HepG2 (cell line): ENCODE measurements around the gene NLRC4. TPM values are rescaled to one million over a fixed set of nuclear protein-coding genes. Genes with fewer than 3 reads are reported as not detected.

Experiments
- ATAC-seq: fragments of 200-7000 bp; cut with Tn5 transposase; 3 replicates; pipeline ENCODE4 v1.9.1; 2020; ENCODE audit warnings: mild to moderate bottlenecking, moderate library complexity
- BruUV-seq: library from RNA; stranded (reverse); fragments of 400-500 nt; replicated peaks from 2 replicates; lab custom pipeline; 2021; lab: Mats Ljungman, UMichigan
- CTCF ChIA-PET: fragments of 300-600 bp; formaldehyde crosslinking; extraction: SDS; loops from one replicate; lab custom pipeline; 2021; ENCODE audit warnings: low total read pairs, inconsistent platforms, low intra/inter-chr PET ratio; lab: Yijun Ruan, JAX
- POLR2A ChIA-PET: fragments of 350-600 bp; sonication (Branson Sonifier 250); formaldehyde crosslinking; loops from one replicate; lab custom pipeline; 2020; ENCODE audit warnings: antibody characterized with exemption, inconsistent platforms; lab: Yijun Ruan, JAX
- DNase-seq: peaks from one replicate; pipeline ENCODE4 v3.0.0-alpha.2; 2015; ENCODE audit warnings: low spot score
- FAIRE-seq: peaks from 3 replicates; lab custom pipeline; 2011; peaks lifted over from hg19 to GRCh38; lab: Jason Lieb, UNC
- H2AFZ ChIP-seq: one replicate; pipeline ENCODE4 v1.6.1; 2011; ENCODE audit warnings: low read length, inconsistent platforms
- H3K27ac ChIP-seq: fragments of 300-600 bp; 3 replicates; pipeline ENCODE4 v1.8.0; 2011; ENCODE audit warnings: mixed run types, mild to moderate bottlenecking, mixed read lengths, low read length, inconsistent platforms; ENCODE audit not compliant: insufficient read depth; ENCODE audit errors: extremely low read length
- H3K27me3 ChIP-seq, 2 experiments: fragments of 200-600 bp in 1 of 2; 2 replicates in 1 of 2; 3 replicates in 1 of 2; pipeline versions ENCODE4 v1.6.0 to v1.8.0; 2011; ENCODE audit warnings: low read length in 2 of 2, mild to moderate bottlenecking in 2 of 2, moderate library complexity in 2 of 2, inconsistent platforms in 1 of 2; ENCODE audit not compliant: insufficient read depth in 2 of 2, control insufficient read depth in 1 of 2
- H3K36me3 ChIP-seq, 2 experiments: fragments of 200-600 bp in 1 of 2; replicated peaks in 1 of 2; 2 replicates in 1 of 2; 3 replicates in 1 of 2; pipeline versions ENCODE4 v1.5.1 to v1.8.0; 2011; ENCODE audit warnings: low read length in 2 of 2, inconsistent platforms in 1 of 2; ENCODE audit not compliant: insufficient read depth in 2 of 2, control insufficient read depth in 1 of 2
- H3K4me1 ChIP-seq: 2 replicates; pipeline ENCODE4 v1.5.1; 2012; ENCODE audit warnings: low read length, inconsistent platforms; ENCODE audit not compliant: insufficient read depth
- H3K4me2 ChIP-seq: 2 replicates; pipeline ENCODE4 v1.6.0; 2011; ENCODE audit warnings: low read depth, low read length, inconsistent platforms
- H3K4me3 ChIP-seq, 3 experiments: fragments of 200-600 bp in 1 of 3; sonication (generic), shearing (Covaris generic) in 1 of 3; replicated peaks in 1 of 3; 2 replicates each; pipeline ENCODE4 v1.5.1; 2011 to 2016; ENCODE audit warnings: low read length in 3 of 3, inconsistent platforms in 2 of 3, low read depth in 2 of 3, mild to moderate bottlenecking in 2 of 3, control low read depth in 1 of 3, mixed read lengths in 1 of 3; ENCODE audit not compliant: insufficient read depth in 1 of 3
- H3K79me2 ChIP-seq: one replicate; pipeline ENCODE4 v1.6.1; 2011; ENCODE audit warnings: low read length, inconsistent platforms; ENCODE audit not compliant: insufficient read depth
- H3K9ac ChIP-seq: 2 replicates; pipeline ENCODE4 v1.6.0; 2011; ENCODE audit warnings: mild to moderate bottlenecking, low read depth, low read length, inconsistent platforms; ENCODE audit not compliant: insufficient read depth
- H3K9me3 ChIP-seq: 2 replicates; pipeline ENCODE4 v1.5.1; 2012; ENCODE audit warnings: mild to moderate bottlenecking, low read length
- H4K20me1 ChIP-seq: 2 replicates; pipeline ENCODE4 v1.6.0; 2011; ENCODE audit warnings: inconsistent platforms, mild to moderate bottlenecking, low read length, moderate library complexity; ENCODE audit not compliant: insufficient read depth
- MAFK ChIP-seq, 2 experiments: IDR thresholded peaks in 1 of 2; conservative IDR thresholded peaks in 1 of 2; 2 replicates each; pipeline ENCODE4 v1.6.1; 2011; ENCODE audit warnings: improper control_type of control experiment in 2 of 2, low read length in 2 of 2
- RFXANK ChIP-seq: IDR thresholded peaks from 2 replicates; pipeline ENCODE4 v1.6.1; 2016
- STAG1 ChIP-seq: sonication (generic); formaldehyde crosslinking; IDR thresholded peaks from 2 replicates; pipeline ENCODE4 v1.4.0; 2020; ENCODE audit warnings: missing genetic modification reagents
- YEATS4 ChIP-seq: sonication (generic); formaldehyde crosslinking; IDR thresholded peaks from 2 replicates; pipeline ENCODE4 v1.4.0; 2020; ENCODE audit warnings: missing genetic modification reagents, borderline replicate concordance
- ZGPAT ChIP-seq: IDR thresholded peaks from 2 replicates; pipeline ENCODE4 v1.6.1; 2016; ENCODE audit warnings: mild to moderate bottlenecking
- ZNF740 ChIP-seq: sonication (generic); formaldehyde crosslinking; IDR thresholded peaks from 2 replicates; pipeline ENCODE4 v1.4.0; 2020; ENCODE audit warnings: missing genetic modification reagents
- ZNF788 ChIP-seq: sonication (generic); formaldehyde crosslinking; IDR thresholded peaks from 2 replicates; pipeline ENCODE4 v1.5.0; 2020; ENCODE audit warnings: mild to moderate bottlenecking, missing genetic modification reagents, borderline replicate concordance
- WGBS: methylation state at CpG from one replicate; pipeline ENCODE4 v1.1.6; 2017; ENCODE audit warnings: low lambda C conversion rate; 5-methylcytosine and 5-hydroxymethylcytosine counted together
- in situ Hi-C: cut with HindIII; loops from 2 replicates; pipeline ENCODE4 v1.10.0; 2017; ENCODE audit warnings: low pct_unique_long_range_greater_than_20kb; ENCODE audit not compliant: extremely low pct_ligation_motif_present
- intact Hi-C: fragments of 100-400 bp; cut with micrococcal nuclease; formaldehyde crosslinking; loops from one replicate; pipeline ENCODE4 v1.10.0; 2022; ENCODE audit not compliant: unreplicated experiment
- polyA plus RNA-seq, 8 experiments: library from polyadenylated mRNA; depleted of rRNA in 3 of 8; stranded (reverse) in 7 of 8; unstranded in 1 of 8; fragments of >200 nt; fragmentation: Illumina TruSeq in 4 of 8; extraction: Trizol in 4 of 8; gene quantifications; 2 replicates each; pipeline versions ENCODE4 v1.2.1 to v1.2.3, GENCODE V29; 2011 to 2016; ENCODE audit warnings: low read depth in 4 of 8, missing spikeins in 1 of 8, mixed read lengths in 1 of 8; ENCODE audit not compliant: insufficient read depth in 1 of 8
- total RNA-seq, 5 experiments: library from RNA; depleted of rRNA; stranded (reverse); fragments of >200 nt; fragmentation: Illumina TruSeq; extraction: Trizol; gene quantifications; 2 replicates each; pipeline ENCODE4 v1.2.3, GENCODE V29; 2016; ENCODE audit warnings: low read depth in 1 of 5
- TF ChIP-seq, protein P1 (sequence below): IDR thresholded peaks from 2 replicates; pipeline ENCODE4 v1.6.1; 2016; ENCODE audit warnings: low read depth
- TF ChIP-seq, protein P2 (sequence below): sonication (generic); formaldehyde crosslinking; IDR thresholded peaks from 2 replicates; pipeline ENCODE4 v1.4.0; 2020; ENCODE audit warnings: missing genetic modification reagents, borderline replicate concordance

The NLRC4 gene
- total and polyA plus RNA-seq, 2 of the 13 experiments (the other 11 are each of a cell fraction or from before 2014, with no cell fraction given), result 0.15 to 0.29 TPM

DNA sequence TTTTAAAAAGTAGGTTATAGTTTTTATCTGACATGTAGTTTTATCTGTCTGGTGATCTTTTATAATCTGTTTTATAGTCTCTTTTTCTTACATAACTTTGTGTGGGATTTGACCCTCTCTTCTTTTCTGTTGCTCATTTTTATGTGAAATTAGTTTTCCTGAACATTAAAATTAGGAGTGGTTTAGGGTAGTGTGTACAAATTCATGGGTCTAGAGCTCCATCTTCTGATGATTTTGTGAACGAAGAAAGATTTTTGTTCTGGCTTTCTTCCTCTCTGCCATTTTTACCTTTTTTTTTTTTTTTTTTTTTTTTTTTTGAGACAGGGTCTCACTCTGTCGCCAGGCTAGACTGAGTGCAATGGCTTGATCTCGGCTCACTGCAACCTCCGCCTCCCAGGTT lies 52.4 kb downstream of the NLRC4 start:
- peaks cover 8 to 12% of the 10 kb centered on the region in 2 experiments; a peak in 4 of 5 replicates for H3K36me3 ChIP-seq
- in situ Hi-C loops, result no loop called here
- no peak overlapping the region for H3K9ac ChIP-seq
- no peaks in the 10 kb centered on the region; a peak in 1 of 5 replicates for H3K27me3 ChIP-seq
- no peak overlapping the region for H3K4me3 ChIP-seq
- FAIRE-seq, result no peak
- CTCF ChIA-PET, result no interaction called here
- no peak for TF ChIP-seq RFXANK
- TF ChIP-seq STAG1 (CRISPR knock-in tag), result peak; percentile 32
- TF ChIP-seq, all 625 proteins: peak for 1
- Histone ChIP-seq H3K27ac (no peak overlapping the region), H3K79me2 (no peaks in the 10 kb centered on the region), H4K20me1 (no peaks in the 10 kb centered on the region), H3K4me2 (no peak overlapping the region), H3K4me1 (no peaks in the 10 kb centered on the region), H2AFZ (no peak overlapping the region), H3K9me3 (no peaks in the 10 kb centered on the region)
- no peak for ATAC-seq
- 96% methylated on average over 4 of the region's 4 CpGs for WGBS
- no TSS peak for BruUV-seq
- POLR2A ChIA-PET, result interaction anchor here (0.7 kb wide), 1 partner anchor 70 kb away, joined by 3 read pairs; no protein-coding TSS in a partner anchor
- DNase-seq, result no peak
- intact Hi-C loops, result no loop called here

DNA sequence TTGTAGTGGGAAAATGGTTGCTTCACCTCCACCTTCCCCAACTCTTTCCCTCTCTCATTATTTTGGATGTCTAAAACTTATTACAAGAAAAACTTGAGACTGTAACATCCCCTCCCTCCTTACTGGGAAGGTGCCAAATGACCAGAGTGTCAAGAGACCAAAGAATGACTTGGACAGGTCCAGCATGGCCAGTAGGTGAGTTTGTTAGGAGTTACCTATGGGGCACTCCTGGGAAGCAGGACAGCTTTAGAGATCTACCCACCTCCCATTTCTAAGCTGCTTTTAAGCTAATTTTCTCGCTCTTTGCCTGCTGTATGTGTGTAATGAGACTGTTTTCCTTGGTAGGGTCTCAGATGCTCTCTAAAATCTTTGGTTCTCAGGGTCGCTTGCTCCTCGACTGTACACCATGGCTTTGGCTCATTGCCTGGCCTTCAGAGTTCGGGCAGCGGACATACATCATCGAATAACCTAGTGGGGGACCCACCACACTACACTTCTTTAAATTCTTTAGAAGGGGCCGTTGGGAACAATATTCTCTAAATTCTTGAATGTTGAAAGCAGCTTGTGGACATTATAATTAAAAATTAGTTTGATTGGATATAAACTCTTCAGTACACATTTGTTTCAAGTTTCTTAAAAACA lies 53.8 kb downstream of the NLRC4 start:
- Histone ChIP-seq H3K4me1 (no peaks in the 10 kb centered on the region), H3K4me2 (no peak overlapping the region), H3K79me2 (no peaks in the 10 kb centered on the region), H3K9me3 (no peaks in the 10 kb centered on the region), H3K27me3 (no peaks in the 10 kb centered on the region), H3K9ac (no peak overlapping the region), H3K4me3 (no peak overlapping the region), H3K27ac (no peak overlapping the region), H3K36me3 (peaks cover 8 to 12% of the 10 kb centered on the region in 2 experiments; a peak in 3 of 5 replicates), H2AFZ (no peak overlapping the region), H4K20me1 (no peaks in the 10 kb centered on the region)
- intact Hi-C loops, result no loop called here
- in situ Hi-C loops, result no loop called here
- no peak for DNase-seq
- no TSS peak for BruUV-seq
- CTCF ChIA-PET, result no interaction called here
- WGBS, result 95% methylated on average over 7 of the region's 7 CpGs
- ATAC-seq, result peak; percentile 62
- POLR2A ChIA-PET, result no interaction called here
- no peak for FAIRE-seq
- TF ChIP-seq YEATS4 (CRISPR knock-in tag) (no peak), ZNF788 (CRISPR knock-in tag) (no peak), MAFK (conservative IDR thresholded peaks at IDR 0.05 in 1 of 2, IDR thresholded peaks at IDR 0.05 in 1 of 2; ENCODE audit: low read length in 2 of 2) (no peak), ZNF740 (CRISPR knock-in tag) (no peak), ZGPAT (no peak)
- TF ChIP-seq, protein P1, sequence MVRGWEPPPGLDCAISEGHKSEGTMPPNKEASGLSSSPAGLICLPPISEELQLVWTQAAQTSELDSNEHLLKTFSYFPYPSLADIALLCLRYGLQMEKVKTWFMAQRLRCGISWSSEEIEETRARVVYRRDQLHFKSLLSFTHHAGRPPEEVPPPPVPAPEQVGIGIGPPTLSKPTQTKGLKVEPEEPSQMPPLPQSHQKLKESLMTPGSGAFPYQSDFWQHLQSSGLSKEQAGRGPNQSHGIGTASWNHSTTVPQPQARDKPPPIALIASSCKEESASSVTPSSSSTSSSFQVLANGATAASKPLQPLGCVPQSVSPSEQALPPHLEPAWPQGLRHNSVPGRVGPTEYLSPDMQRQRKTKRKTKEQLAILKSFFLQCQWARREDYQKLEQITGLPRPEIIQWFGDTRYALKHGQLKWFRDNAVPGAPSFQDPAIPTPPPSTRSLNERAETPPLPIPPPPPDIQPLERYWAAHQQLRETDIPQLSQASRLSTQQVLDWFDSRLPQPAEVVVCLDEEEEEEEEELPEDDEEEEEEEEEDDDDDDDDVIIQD (CRISPR knock-in tag), result no peak
- TF ChIP-seq, protein P2, sequence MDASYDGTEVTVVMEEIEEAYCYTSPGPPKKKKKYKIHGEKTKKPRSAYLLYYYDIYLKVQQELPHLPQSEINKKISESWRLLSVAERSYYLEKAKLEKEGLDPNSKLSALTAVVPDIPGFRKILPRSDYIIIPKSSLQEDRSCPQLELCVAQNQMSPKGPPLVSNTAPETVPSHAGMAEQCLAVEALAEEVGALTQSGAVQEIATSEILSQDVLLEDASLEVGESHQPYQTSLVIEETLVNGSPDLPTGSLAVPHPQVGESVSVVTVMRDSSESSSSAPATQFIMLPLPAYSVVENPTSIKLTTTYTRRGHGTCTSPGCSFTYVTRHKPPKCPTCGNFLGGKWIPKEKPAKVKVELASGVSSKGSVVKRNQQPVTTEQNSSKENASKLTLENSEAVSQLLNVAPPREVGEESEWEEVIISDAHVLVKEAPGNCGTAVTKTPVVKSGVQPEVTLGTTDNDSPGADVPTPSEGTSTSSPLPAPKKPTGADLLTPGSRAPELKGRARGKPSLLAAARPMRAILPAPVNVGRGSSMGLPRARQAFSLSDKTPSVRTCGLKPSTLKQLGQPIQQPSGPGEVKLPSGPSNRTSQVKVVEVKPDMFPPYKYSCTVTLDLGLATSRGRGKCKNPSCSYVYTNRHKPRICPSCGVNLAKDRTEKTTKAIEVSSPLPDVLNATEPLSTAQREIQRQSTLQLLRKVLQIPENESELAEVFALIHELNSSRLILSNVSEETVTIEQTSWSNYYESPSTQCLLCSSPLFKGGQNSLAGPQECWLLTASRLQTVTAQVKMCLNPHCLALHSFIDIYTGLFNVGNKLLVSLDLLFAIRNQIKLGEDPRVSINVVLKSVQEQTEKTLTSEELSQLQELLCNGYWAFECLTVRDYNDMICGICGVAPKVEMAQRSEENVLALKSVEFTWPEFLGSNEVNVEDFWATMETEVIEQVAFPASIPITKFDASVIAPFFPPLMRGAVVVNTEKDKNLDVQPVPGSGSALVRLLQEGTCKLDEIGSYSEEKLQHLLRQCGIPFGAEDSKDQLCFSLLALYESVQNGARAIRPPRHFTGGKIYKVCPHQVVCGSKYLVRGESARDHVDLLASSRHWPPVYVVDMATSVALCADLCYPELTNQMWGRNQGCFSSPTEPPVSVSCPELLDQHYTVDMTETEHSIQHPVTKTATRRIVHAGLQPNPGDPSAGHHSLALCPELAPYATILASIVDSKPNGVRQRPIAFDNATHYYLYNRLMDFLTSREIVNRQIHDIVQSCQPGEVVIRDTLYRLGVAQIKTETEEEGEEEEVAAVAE, result no peak
